ENCODE data around the gene GPC5. TPM values are rescaled to one million over a fixed set of nuclear protein-coding genes. Genes with fewer than 3 reads are reported as not detected.

The GPC5 gene
- total and polyA plus RNA-seq, 4 donors: 0.51 to 22.4 (median 2.0) TPM

- WGBS: 84% methylated on average over 2 of the region's 2 CpGs
- H3K9me3 ChIP-seq (ENCODE audit: control insufficient read depth in 4 of 4, low read length in 3 of 4): no peaks in the 10 kb centered on the region
- TF ChIP-seq NR2F2 (IDR thresholded peaks at IDR 0.05): no peak
- no peak for TF ChIP-seq SP1 (IDR thresholded peaks at IDR 0.05)
- TF ChIP-seq HNF4G (IDR thresholded peaks at IDR 0.05): no peak
- TF ChIP-seq CTCF (IDR thresholded peaks at IDR 0.05; ENCODE audit: low read depth, low read length, missing input control): no peak
- no peak for TF ChIP-seq GABPA (IDR thresholded peaks at IDR 0.05 in 1 of 2, conservative IDR thresholded peaks at IDR 0.05 in 1 of 2)
- no peak for TF ChIP-seq TAF1 (conservative IDR thresholded peaks at IDR 0.05)
- no peak for TF ChIP-seq FOXA1 (IDR thresholded peaks at IDR 0.05)
- TF ChIP-seq HNF4A (conservative IDR thresholded peaks at IDR 0.05): no peak
- no peak for TF ChIP-seq YY1 (IDR thresholded peaks at IDR 0.05)
- no peak for TF ChIP-seq RXRA (IDR thresholded peaks at IDR 0.05)
- no peak for TF ChIP-seq JUND (IDR thresholded peaks at IDR 0.05)
- TF ChIP-seq EGR1 (IDR thresholded peaks at IDR 0.05; ENCODE audit: low read depth in 2 of 2): no peak
- TF ChIP-seq REST (IDR thresholded peaks at IDR 0.05): no peak
- no peak for TF ChIP-seq RAD21 (IDR thresholded peaks at IDR 0.05)
- no peak for TF ChIP-seq FOXA2 (IDR thresholded peaks at IDR 0.05)
- TF ChIP-seq MAX (IDR thresholded peaks at IDR 0.05): no peak
- TF ChIP-seq ZBTB33 (IDR thresholded peaks at IDR 0.05): no peak
- no peak overlapping the region for H3K9ac ChIP-seq (ENCODE audit: low read depth in 1 of 2, low read length in 2 of 2)
- H3K36me3 ChIP-seq (ENCODE audit: control insufficient read depth in 4 of 4, insufficient read depth in 3 of 4, low read depth in 1 of 4, low read length in 3 of 4): no peaks in the 10 kb centered on the region
- no peak overlapping the region for H3K4me3 ChIP-seq (ENCODE audit: low read depth in 1 of 3, low read length in 3 of 3)
- H3K27me3 ChIP-seq (ENCODE audit: control insufficient read depth in 4 of 4, insufficient read depth in 4 of 4, low read length in 3 of 4): no peaks in the 10 kb centered on the region
- no peak for DNase-seq (ENCODE audit: low spot score)
- H3K4me1 ChIP-seq (ENCODE audit: control insufficient read depth in 4 of 4, insufficient read depth in 4 of 4, low read length in 3 of 4): no peaks in the 10 kb centered on the region
- H3K27ac ChIP-seq (ENCODE audit: low read depth in 1 of 2, low read length in 2 of 2): no peak overlapping the region
These were observed 1038.5 kb downstream of the GPC5 start for GRCh38 chr13:92436924-92437323.

- WGBS: 79% methylated on average over 1 of the region's 1 CpG
- no peaks in the 10 kb centered on the region for H3K4me1 ChIP-seq (ENCODE audit: control insufficient read depth in 4 of 4, insufficient read depth in 4 of 4, low read length in 3 of 4)
These were observed 1045.8 kb downstream of the GPC5 start for GRCh38 chr13:92444244-92444643.

More at GRCh38 chr13:92444244-92444643, 1045.8 kb downstream of the GPC5 start:
- DNase-seq (ENCODE audit: low spot score): no peak
- no peaks in the 10 kb centered on the region for H3K9me3 ChIP-seq (ENCODE audit: control insufficient read depth in 4 of 4, low read length in 3 of 4)
- H3K36me3 ChIP-seq (ENCODE audit: control insufficient read depth in 4 of 4, insufficient read depth in 3 of 4, low read depth in 1 of 4, low read length in 3 of 4): no peaks in the 10 kb centered on the region
- no peak overlapping the region for H3K27ac ChIP-seq (ENCODE audit: low read depth in 1 of 2, low read length in 2 of 2)
- H3K27me3 ChIP-seq (ENCODE audit: control insufficient read depth in 4 of 4, insufficient read depth in 4 of 4, low read length in 3 of 4): no peaks in the 10 kb centered on the region
- no peak overlapping the region for H3K4me3 ChIP-seq (ENCODE audit: low read depth in 1 of 3, low read length in 3 of 3)
- no peak for TF ChIP-seq FOXA1 (IDR thresholded peaks at IDR 0.05)
- no peak for TF ChIP-seq YY1 (IDR thresholded peaks at IDR 0.05)
- TF ChIP-seq MAX (IDR thresholded peaks at IDR 0.05): no peak
- TF ChIP-seq HNF4A (conservative IDR thresholded peaks at IDR 0.05): no peak
- TF ChIP-seq TAF1 (conservative IDR thresholded peaks at IDR 0.05): no peak
- TF ChIP-seq EGR1 (IDR thresholded peaks at IDR 0.05; ENCODE audit: low read depth in 2 of 2): no peak
- no peak for TF ChIP-seq CTCF (IDR thresholded peaks at IDR 0.05; ENCODE audit: low read depth, low read length, missing input control)
- H3K9ac ChIP-seq (ENCODE audit: low read depth in 1 of 2, low read length in 2 of 2): no peak overlapping the region
